GM12801 (cell line): Measurements from ENCODE around the gene ATG4D.

Experiments used
- CTCF ChIP-seq: IDR thresholded peaks from one replicate; pipeline ENCODE4 v1.5.1; 2011; ENCODE audit warnings: control low read depth; ENCODE audit not compliant: insufficient read length; ENCODE audit errors: extremely low read depth

The ATG4D gene

GRCh38 chr19:10505583-10506229, 38.0 kb upstream of the ATG4D start:
- TF ChIP-seq CTCF: no peak

- no peak for TF ChIP-seq CTCF
Measured at GRCh38 chr19:10508036-10508435, 35.7 kb upstream of the ATG4D start.

- TF ChIP-seq CTCF: no peak
Measured at GRCh38 chr19:10508707-10509106, 35.0 kb upstream of the ATG4D start.

GRCh38 chr19:10510301-10510802, 33.4 kb upstream of the ATG4D start:
- no peak for TF ChIP-seq CTCF

GRCh38 chr19:10513223-10513622, 30.5 kb upstream of the ATG4D start:
- no peak for TF ChIP-seq CTCF

GRCh38 chr19:10514211-10515145, 29.2 kb upstream of the ATG4D start:
- no peak for TF ChIP-seq CTCF

GRCh38 chr19:10516064-10516385, 27.7 kb upstream of the ATG4D start:
- TF ChIP-seq CTCF: no peak
